D721Med (cell line): Measurements from ENCODE around the gene TAF1A.

Experiments used
- DNase-seq: peaks from one replicate; pipeline ENCODE4 v3.0.0; 2011; ENCODE audit warnings: low spot score; ENCODE audit not compliant: insufficient read length
- FAIRE-seq: peaks from 2 replicates; lab custom pipeline; 2011; peaks lifted over from hg19 to GRCh38; lab: Jason Lieb, UNC
- TF ChIP-seq, protein P1 (sequence below): IDR thresholded peaks from 2 replicates; pipeline ENCODE4 v1.5.1; 2012; ENCODE audit warnings: mild to moderate bottlenecking, control low read depth; ENCODE audit not compliant: insufficient read depth; ENCODE audit errors: missing control alignments

The TAF1A gene

DNA sequence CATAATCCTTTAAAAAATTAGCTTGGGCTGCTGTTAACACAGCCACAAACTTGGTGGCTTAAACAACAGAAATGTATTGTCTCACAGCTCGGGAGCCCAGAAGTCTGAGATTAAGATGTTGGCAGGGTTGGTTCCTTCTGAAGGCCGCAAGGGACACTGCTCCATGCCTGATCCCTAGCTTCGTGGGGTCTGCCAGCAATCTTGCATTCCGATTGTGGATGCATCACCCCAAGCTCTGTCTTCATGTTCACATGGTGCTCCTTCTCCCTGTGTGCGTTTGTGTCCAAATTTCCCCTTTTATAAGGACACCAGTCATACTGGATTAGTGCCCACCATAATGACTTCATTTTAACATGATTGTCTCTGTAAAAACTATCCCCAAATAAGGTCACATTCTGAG, 36.9 kb downstream of the TAF1A start:
- DNase-seq (no peak), FAIRE-seq (no peak)
- TF ChIP-seq, protein P1, sequence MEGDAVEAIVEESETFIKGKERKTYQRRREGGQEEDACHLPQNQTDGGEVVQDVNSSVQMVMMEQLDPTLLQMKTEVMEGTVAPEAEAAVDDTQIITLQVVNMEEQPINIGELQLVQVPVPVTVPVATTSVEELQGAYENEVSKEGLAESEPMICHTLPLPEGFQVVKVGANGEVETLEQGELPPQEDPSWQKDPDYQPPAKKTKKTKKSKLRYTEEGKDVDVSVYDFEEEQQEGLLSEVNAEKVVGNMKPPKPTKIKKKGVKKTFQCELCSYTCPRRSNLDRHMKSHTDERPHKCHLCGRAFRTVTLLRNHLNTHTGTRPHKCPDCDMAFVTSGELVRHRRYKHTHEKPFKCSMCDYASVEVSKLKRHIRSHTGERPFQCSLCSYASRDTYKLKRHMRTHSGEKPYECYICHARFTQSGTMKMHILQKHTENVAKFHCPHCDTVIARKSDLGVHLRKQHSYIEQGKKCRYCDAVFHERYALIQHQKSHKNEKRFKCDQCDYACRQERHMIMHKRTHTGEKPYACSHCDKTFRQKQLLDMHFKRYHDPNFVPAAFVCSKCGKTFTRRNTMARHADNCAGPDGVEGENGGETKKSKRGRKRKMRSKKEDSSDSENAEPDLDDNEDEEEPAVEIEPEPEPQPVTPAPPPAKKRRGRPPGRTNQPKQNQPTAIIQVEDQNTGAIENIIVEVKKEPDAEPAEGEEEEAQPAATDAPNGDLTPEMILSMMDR, result no peak

- TF ChIP-seq, protein P1, result no peak
- no peak for DNase-seq
- no peak for FAIRE-seq
Observed at GRCh38 chr1:222547944-222548671, 41.6 kb downstream of the TAF1A start, which contains the start of gene HHIPL2. Gene HHIPL2, minus strand, starts transcription at chr1:222548104. Its CDS starts 60 bp downstream, at chr1:222548044.

- DNase-seq, result no peak
- TF ChIP-seq, protein P1, result no peak
- no peak for FAIRE-seq
Observed at GRCh38 chr1:222547260-222547614, 42.5 kb downstream of the TAF1A start.

DNA sequence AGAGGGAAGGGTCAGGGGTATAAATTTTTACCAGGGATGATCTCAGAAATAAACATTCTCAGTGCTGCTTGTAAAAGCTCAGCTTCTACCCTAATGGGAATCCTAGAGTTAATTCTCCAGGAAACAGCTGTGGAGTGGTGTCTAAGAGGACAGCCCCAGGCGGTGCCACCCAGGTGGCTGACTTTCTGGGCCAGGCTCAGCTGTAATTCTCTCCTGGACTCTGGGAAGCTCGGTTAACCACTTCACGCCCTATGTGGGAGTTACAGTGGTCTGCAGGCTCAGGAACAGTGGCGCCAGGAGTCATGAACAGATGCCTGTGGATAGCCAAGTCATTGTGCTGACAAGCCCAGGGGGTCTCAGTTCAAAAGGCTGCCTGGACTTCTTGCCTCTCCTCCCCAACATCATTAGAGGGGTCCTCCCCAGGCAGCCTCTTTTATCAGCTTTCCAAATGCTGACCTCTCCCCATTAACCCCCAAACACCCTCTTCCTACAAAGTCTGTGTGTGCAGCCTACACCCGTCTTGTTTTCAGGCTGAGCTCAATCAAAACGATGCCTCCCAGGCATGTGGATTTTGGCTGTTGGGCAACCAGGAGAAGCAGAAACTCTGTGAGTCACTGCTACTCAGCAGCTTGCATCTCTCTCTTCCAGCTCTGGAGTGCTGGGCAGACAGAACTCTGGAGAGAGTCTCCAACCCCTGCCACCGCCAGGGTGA, 43.0 kb downstream of the TAF1A start:
- FAIRE-seq (no peak), DNase-seq (no peak)
- TF ChIP-seq, protein P1, result no peak

- FAIRE-seq (no peak), DNase-seq (no peak)
- TF ChIP-seq, protein P1, result no peak
Observed at GRCh38 chr1:222546091-222546490, 43.6 kb downstream of the TAF1A start.

- no peak for FAIRE-seq
- TF ChIP-seq, protein P1, result no peak
- DNase-seq, result no peak
Observed at GRCh38 chr1:222543817-222544216, 45.9 kb downstream of the TAF1A start.

DNA sequence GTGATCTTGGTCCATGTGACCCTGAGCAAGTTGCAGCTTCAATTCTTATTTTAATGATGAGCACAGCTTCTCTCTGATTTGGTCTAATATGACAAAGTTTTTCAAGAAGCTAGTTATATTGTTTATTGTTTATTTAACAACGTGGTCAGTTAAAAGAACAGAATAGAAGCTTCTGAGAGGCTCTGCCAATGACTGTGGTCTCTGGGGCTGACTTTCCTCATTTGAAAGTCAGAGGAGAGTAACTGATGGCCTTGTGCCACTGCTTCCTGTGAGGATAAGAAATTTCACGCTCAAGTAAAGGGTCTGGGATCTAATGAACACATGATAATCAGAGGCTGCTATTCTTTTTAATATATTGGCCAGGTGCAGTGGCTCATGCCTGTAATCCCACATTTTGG, 49.1 kb downstream of the TAF1A start:
- TF ChIP-seq, protein P1, result no peak
- no peak for DNase-seq
- no peak for FAIRE-seq
